Smooth muscle cell (in vitro differentiated cells): Measurements from ENCODE around the gene FAM210A. TPM values are rescaled to one million over a fixed set of nuclear protein-coding genes. Genes with fewer than 3 reads are reported as not detected.

Source experiments
- DNase-seq: peaks from one replicate; lab custom pipeline; 2025; ENCODE audit not compliant: unreplicated experiment; lab: John Stamatoyannopoulos, UW
- H2AFZ ChIP-seq: fragments of 200-600 bp; sonication (generic); 2 replicates; pipeline ENCODE4 v1.6.0; 2016; ENCODE audit warnings: antibody characterized with exemption, low read depth, mild to moderate bottlenecking
- H3F3A ChIP-seq: fragments of 200-600 bp; sonication (generic); 2 replicates; pipeline ENCODE4 v1.6.0; 2017; ENCODE audit warnings: antibody characterized with exemption, low read depth
- H3K27ac ChIP-seq: fragments of 200-600 bp; sonication (generic); 2 replicates; pipeline ENCODE4 v1.5.1; 2016; ENCODE audit warnings: low read depth, mild to moderate bottlenecking
- H3K27me3 ChIP-seq: fragments of 200-600 bp; sonication (generic); 2 replicates; pipeline ENCODE4 v1.6.1; 2016; ENCODE audit warnings: low read depth, mild to moderate bottlenecking
- H3K36me3 ChIP-seq: fragments of 200-600 bp; sonication (generic); 2 replicates; pipeline ENCODE4 v1.5.1; 2016; ENCODE audit warnings: low read depth
- H3K4me1 ChIP-seq: fragments of 200-600 bp; sonication (generic); 2 replicates; pipeline ENCODE4 v1.5.1; 2016; ENCODE audit warnings: low read depth
- H3K4me2 ChIP-seq: fragments of 200-600 bp; sonication (generic); 2 replicates; pipeline ENCODE4 v1.6.0; 2016; ENCODE audit warnings: mild to moderate bottlenecking
- H3K4me3 ChIP-seq: fragments of 200-600 bp; sonication (generic); 2 replicates; pipeline ENCODE4 v1.5.1; 2016; ENCODE audit warnings: mild to moderate bottlenecking
- H3K79me2 ChIP-seq: fragments of 200-600 bp; sonication (generic); 2 replicates; pipeline ENCODE4 v1.6.0; 2016; ENCODE audit warnings: low read depth, mild to moderate bottlenecking
- H3K9ac ChIP-seq: fragments of 200-600 bp; sonication (generic); 2 replicates; pipeline ENCODE4 v1.6.0; 2016; ENCODE audit warnings: low read depth
- H3K9me3 ChIP-seq: fragments of 200-600 bp; sonication (generic); replicated peaks from 2 replicates; pipeline ENCODE4 v1.5.1; 2016; ENCODE audit warnings: low read depth
- H4K20me1 ChIP-seq: fragments of 200-600 bp; sonication (generic); 2 replicates; pipeline ENCODE4 v1.6.0; 2016; ENCODE audit warnings: low read depth
- CTCF ChIP-seq: fragments of 200-600 bp; sonication (generic); IDR thresholded peaks from 2 replicates; pipeline ENCODE4 v1.5.1; 2017; ENCODE audit warnings: borderline replicate concordance, mild to moderate bottlenecking, antibody characterized with exemption; ENCODE audit not compliant: insufficient read depth, poor library complexity, severe bottlenecking
- WGBS: methylation state at CpG from one replicate; pipeline ENCODE4 v1.1.7; 2016; ENCODE audit warnings: low lambda C conversion rate; 5-methylcytosine and 5-hydroxymethylcytosine counted together
- polyA plus RNA-seq: library from polyadenylated mRNA; unstranded; fragments of >200 nt; fragmentation: Nextera tagmentation; extraction: Ambion mirVana; gene quantifications from 2 replicates; pipeline ENCODE4 v1.2.1, GENCODE V29; 2016
- total RNA-seq: library from RNA; depleted of rRNA; stranded (reverse); fragments of >200 nt; gene quantifications from 2 replicates; pipeline ENCODE4 v1.2.3, GENCODE V29; 2014

Gene FAM210A
- total and polyA plus RNA-seq, 2 experiments from 2014 or later, result 16.0 to 16.6 TPM

GRCh38 chr18:13621446-13621849 is 104.9 kb downstream of the FAM210A start:
- Histone ChIP-seq H3K36me3 (no peaks in the 10 kb centered on the region), H3F3A (no peaks in the 10 kb centered on the region), H3K79me2 (peaks cover 14% of the 10 kb centered on the region), H3K27me3 (no peaks in the 10 kb centered on the region), H3K27ac (no peak overlapping the region), H3K9me3 (no peaks in the 10 kb centered on the region), H4K20me1 (peaks cover 57% of the 10 kb centered on the region), H2AFZ (no peak overlapping the region), H3K4me1 (no peaks in the 10 kb centered on the region), H3K4me3 (no peak overlapping the region), H3K4me2 (no peak overlapping the region), H3K9ac (no peak overlapping the region)
- 96% methylated on average over 22 of the region's 23 CpGs for WGBS
- no peak for DNase-seq
- TF ChIP-seq CTCF, result no peak

DNA sequence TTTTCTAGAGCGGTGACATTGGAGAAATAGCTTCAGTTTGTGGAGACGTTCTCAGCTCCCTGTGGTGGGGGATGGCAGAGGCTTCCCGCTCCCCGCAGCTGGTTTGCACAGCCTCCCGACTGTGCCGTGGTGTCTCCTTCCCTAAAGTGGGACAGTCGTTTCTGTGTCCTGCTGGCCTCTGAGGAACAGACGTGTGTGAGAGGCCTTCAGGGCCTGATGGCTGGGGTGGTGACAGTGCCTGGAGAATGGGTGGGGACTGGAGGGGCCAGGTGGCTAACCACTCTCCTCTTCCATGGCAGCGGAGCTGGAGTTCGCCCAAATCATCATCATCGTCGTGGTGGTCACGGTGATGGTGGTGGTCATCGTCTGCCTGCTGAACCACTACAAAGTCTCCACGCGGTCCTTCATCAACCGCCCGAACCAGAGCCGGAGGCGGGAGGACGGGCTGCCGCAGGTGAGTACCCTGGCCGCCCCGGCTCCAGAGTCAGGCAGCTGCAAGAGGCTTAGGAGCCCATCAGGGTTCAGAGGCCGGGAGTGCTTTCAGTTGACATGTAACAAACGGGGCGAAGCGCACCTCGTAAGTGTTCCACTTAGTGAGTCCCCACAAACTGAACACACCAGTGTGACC is 105.4 kb downstream of the FAM210A start:
- DNase-seq, result no peak
- Histone ChIP-seq H3K4me2 (no peak overlapping the region), H3K27me3 (no peaks in the 10 kb centered on the region), H3K27ac (no peak overlapping the region), H3K36me3 (no peaks in the 10 kb centered on the region), H3K9ac (no peak overlapping the region), H3F3A (no peaks in the 10 kb centered on the region), H3K79me2 (peaks cover 14% of the 10 kb centered on the region), H3K9me3 (no peaks in the 10 kb centered on the region), H4K20me1 (peaks cover 59% of the 10 kb centered on the region), H3K4me1 (no peaks in the 10 kb centered on the region), H2AFZ (no peak overlapping the region), H3K4me3 (no peak overlapping the region)
- WGBS, result 96% methylated on average over 29 of the region's 29 CpGs
- TF ChIP-seq CTCF, result no peak

DNA sequence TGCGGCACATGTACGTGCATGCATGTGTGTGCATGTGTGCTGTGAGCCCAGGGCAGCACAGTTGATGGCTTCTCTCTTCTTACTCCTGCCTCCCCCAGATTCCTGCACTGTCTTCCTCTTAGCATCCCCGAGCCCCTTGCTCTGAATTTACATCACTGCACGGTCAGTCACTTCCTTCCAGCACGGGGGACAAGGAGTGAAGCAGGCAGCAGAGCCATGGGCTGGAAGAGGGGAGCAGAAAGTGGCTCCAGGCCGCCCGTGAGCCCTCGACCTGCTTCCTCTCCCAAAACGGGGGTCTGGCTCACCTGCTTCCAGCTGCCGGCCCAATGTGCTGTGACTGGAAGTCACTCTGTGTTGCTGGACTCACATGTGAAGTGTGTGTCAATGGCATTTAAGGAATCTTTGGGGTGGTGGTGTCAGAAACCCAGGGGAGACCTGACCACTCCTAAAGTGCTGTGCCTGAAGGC is 106.1 kb downstream of the FAM210A start:
- no peaks in the 10 kb centered on the region for H3F3A ChIP-seq
- H3K9ac ChIP-seq, result no peak overlapping the region
- no peaks in the 10 kb centered on the region for H3K27me3 ChIP-seq
- no peaks in the 10 kb centered on the region for H3K4me1 ChIP-seq
- peaks cover 14% of the 10 kb centered on the region for H3K79me2 ChIP-seq
- H3K4me3 ChIP-seq, result no peak overlapping the region
- 91% methylated on average over 10 of the region's 10 CpGs for WGBS
- peaks cover 63% of the 10 kb centered on the region for H4K20me1 ChIP-seq
- no peak for DNase-seq
- no peak overlapping the region for H3K4me2 ChIP-seq
- H3K36me3 ChIP-seq, result no peaks in the 10 kb centered on the region
- H2AFZ ChIP-seq, result no peak overlapping the region
- no peak for TF ChIP-seq CTCF
- no peaks in the 10 kb centered on the region for H3K9me3 ChIP-seq
- no peak overlapping the region for H3K27ac ChIP-seq

DNA sequence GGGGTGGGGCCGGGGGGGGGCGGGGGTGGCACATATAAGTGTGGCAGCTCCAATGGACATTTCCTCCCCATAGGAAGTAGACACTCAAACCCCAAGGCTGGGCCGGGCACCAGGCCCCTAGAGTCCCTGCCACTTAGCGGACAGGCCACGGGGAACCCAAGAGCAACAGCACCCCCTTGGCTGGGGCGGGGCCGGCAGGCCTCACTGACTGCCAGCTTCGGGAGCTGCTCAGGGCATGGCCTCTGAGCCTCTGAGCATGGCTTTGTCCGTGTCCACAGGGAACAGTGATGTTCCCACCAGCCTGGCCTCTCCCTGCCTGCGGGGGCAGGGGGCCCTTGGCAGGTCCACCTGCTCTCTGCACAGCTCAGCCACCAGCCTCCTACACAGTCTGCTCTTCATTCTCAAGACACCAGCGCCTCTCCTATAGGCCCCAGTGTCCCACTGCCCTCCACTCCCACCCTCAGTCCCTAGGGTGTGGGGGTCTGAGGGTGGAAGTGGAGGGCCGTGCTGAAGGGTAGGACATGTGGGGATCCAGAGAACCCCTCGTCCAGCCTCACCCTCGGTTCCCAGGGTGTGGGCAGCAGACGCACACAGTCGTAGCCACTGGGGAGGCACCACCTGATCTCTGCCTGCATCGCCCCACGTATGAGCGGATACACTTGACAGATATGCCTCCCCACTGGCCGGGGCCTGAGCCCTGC is 106.7 kb downstream of the FAM210A start:
- peaks cover 63% of the 10 kb centered on the region for H4K20me1 ChIP-seq
- H3K36me3 ChIP-seq, result no peaks in the 10 kb centered on the region
- H2AFZ ChIP-seq, result no peak overlapping the region
- peaks cover 14% of the 10 kb centered on the region for H3K79me2 ChIP-seq
- no peak for DNase-seq
- no peak overlapping the region for H3K4me2 ChIP-seq
- no peaks in the 10 kb centered on the region for H3F3A ChIP-seq
- no peaks in the 10 kb centered on the region for H3K9me3 ChIP-seq
- no peak for TF ChIP-seq CTCF
- no peaks in the 10 kb centered on the region for H3K27me3 ChIP-seq
- H3K4me1 ChIP-seq, result peaks cover 4% of the 10 kb centered on the region
- H3K27ac ChIP-seq, result no peak overlapping the region
- 95% methylated on average over 20 of the region's 20 CpGs for WGBS
- H3K9ac ChIP-seq, result no peak overlapping the region
- H3K4me3 ChIP-seq, result no peak overlapping the region
